NCI-H2171 (cell line): ENCODE results near the gene JRKL.
"Not testable (repeated sequence)": the region's sequence is repeated elsewhere in the genome, so short reads cannot be mapped to it uniquely, and the experiment has no call there.

Experiments used
- DNase-seq: peaks from one replicate; lab custom pipeline; 2025; lab: John Stamatoyannopoulos, UW

JRKL gene

GRCh38 chr11:96394773-96395172 is 5.0 kb downstream of the JRKL start:
- no peak for DNase-seq

GRCh38 chr11:96396637-96397036 is 6.8 kb downstream of the JRKL start:
- DNase-seq = no peak

- DNase-seq = no peak
These were observed 8.1 kb downstream of the JRKL start for GRCh38 chr11:96397863-96398262.

DNA sequence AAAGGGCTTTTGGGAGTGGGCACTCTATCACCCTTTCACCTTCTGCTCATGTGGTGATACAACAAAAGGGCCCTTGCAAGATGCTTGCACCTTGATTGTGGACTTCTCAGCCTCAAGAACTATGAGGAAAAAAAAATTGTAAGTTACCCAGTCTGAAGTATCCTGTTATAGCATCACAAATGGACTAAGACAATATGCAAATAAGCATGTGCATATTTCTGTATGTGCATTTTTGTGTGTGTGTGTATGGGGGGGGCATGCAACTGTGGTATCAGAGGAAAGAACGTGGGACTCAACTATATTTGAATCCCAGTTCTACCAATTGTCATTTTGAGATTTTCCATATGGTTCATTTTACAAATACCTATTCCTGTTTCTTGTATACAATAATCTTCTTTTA is 10.9 kb downstream of the JRKL start:
- no peak for DNase-seq

DNA sequence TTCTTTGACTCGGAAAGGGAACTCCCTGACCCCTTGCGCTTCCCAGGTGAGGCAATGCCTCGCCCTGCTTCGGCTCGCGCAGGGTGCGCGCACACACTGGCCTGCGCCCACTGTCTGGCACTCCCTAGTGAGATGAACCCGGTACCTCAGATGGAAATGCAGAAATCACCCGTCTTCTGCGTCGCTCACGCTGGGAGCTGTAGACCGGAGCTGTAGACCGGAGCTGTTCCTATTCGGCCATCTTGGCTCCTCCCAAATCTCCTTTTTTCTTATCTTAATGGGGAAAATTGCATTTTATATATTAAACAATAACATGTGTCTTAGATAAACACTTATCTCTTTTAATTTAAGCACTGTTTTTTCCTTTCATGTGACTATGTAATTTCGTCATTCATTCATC is 21.6 kb downstream of the JRKL start:
- not testable (repeated sequence) for DNase-seq

GRCh38 chr11:96412761-96413381 is 23.1 kb downstream of the JRKL start:
- no peak for DNase-seq

DNA sequence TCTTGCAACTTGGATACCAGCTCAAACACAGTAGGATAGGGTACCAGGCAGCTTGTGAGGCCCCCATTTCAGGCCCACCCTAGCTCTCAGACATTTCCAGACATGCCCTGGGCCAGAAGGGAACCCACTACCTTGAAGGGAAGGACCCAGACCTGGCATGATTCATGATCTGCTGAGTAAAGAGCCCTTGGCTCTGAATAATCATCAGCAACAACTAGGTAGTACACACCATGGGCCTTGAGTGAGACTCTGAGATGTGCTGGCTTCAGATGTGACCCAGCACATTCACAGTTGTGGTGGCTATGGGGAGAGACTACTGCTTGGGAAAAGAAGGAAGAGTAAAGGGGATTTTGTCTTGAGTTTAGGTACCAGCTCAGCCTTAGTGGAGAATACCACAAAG is 23.6 kb downstream of the JRKL start:
- DNase-seq = no peak

DNA sequence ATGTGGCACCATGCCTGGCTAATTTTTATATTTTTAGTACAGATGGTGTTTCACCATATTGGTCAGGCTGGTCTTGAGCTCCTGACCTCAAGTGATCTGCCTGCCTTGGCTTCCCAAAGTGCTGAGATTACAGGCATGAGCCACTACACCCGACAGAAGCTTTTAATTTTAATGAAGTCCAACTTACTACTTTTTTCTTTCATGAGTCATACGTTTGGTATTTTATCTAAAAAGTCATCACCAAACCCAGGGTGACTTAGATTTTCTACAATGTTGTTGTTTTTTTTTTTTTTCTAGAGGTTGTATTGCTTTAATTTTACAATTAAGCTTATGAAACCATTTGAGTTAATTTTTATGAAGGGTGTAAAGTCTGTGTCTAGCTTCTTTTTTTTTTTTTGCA is 34.9 kb downstream of the JRKL start:
- no peak for DNase-seq

- DNase-seq = no peak
These were observed 40.9 kb downstream of the JRKL start for GRCh38 chr11:96430668-96431067.

DNA sequence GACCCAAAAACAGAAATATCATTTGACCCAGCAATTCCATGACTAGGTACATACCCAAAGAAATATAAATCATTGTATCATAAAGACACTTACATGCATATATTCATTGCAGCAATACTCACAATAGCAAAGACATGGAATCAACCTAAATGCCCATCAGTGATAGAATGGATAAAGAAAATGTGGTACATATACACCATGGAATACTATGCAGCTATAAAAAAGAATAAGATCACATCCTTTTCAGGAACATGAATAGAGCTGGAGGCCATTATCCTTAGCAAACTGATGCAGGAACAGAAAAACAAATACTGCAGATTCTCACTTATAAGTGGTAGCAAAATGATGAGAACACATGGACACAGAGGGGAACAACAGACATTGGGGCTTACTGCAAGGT is 42.8 kb downstream of the JRKL start:
- not testable (repeated sequence) for DNase-seq
